GM19468 (cell line): ENCODE measurements around the gene PTH1R.

Experiments used
- ATAC-seq: cut with Tn5 transposase; IDR thresholded peaks from one replicate; pipeline ENCODE4 v1.9.1; 2021; ENCODE audit warnings: mild to moderate bottlenecking, moderate library complexity, moderate number of reproducible peaks; ENCODE audit not compliant: unreplicated experiment; ENCODE audit errors: extremely low read depth

The PTH1R gene

DNA sequence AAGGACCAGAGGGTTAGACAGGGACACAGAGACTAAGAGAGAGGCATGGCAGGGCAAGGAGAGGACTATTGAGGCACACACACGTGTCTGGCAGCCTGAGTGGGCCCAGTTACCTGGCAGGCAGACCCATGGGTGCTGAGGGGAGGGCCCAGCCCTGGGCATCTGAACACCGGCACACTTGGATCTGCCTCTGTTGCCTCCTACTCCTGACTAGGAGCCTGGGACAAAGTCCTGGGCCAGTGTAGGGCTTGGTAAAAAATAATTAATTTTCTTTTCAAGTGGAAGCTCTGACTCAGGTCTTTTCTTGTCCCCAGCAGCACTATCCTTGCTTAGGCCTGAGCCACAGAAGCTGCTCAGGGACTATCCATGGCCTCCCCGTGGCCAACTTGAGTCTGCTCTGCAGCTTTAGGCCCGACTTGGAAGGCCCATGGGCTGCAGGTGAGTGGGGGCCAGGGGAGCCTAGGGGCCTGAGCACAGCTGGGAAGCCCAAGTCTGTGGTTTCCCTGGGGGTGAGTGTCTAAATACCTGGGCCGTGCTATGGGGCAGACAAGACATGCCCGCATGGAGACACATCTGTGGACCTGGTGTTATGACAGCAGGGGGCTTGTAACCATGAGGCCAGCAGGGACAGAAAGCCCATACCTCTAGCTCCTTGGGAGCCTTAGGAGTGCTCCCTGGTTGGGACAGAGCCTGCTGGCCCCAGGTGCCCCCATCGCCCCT, at the start of gene PTH1R:
PTH1R (plus strand) TSS at position 316 of the 720 bp plus-strand sequence. CDS start 5,839 bp downstream, outside the sequence.
- ATAC-seq = no peak

DNA sequence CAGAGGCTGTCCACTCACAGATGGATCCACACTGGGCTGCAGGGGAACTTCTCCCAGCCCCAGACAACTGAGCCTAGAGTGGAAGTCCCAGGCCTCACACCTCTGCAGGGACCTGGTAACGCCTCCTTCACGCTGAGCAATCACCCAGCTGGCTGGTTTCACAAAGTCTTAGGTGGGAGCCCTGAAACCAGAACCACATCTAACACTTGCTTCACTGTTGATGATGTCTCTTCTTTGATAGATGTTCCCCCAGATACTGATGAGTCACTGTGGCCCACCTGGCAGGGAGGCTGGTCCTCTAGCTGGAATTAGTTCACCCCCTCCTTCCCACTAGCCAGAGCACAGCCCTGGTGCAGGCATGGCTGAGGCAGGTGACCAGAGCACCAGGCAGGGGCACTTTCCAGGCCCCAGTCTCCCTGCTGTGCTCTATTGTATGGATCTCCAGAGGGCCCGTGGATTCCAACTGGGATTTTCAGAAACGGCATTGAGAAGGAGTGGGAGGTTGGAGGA, 47.8 kb upstream of the PTH1R start:
- no peak for ATAC-seq

- ATAC-seq = no peak
These were observed 46.7 kb upstream of the PTH1R start for GRCh38 chr3:46830801-46831200.

GRCh38 chr3:46831316-46831715, 46.2 kb upstream of the PTH1R start:
- no peak for ATAC-seq

GRCh38 chr3:46831841-46832240, 45.7 kb upstream of the PTH1R start:
- ATAC-seq = no peak

GRCh38 chr3:46833346-46834300, 43.9 kb upstream of the PTH1R start:
- no peak for ATAC-seq

DNA sequence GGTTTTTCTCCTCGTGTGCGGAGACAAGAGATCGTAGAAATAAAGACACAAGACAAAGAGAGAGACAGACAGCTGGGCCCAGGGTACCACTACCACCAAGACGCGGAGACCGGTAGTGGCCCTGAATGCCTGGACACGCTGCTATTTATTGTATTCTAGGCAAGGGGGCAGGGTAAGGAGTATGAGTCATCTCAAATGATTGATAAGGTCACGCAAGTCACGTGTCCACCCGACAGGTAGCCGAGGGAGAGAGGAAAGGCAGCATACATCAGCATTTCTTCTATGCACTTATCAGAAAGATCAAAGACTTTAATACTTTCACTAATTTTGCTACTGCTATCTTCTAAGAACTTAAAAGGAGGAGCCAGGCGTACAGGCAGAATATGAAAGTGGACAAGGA, 42.5 kb upstream of the PTH1R start:
- no peak for ATAC-seq

DNA sequence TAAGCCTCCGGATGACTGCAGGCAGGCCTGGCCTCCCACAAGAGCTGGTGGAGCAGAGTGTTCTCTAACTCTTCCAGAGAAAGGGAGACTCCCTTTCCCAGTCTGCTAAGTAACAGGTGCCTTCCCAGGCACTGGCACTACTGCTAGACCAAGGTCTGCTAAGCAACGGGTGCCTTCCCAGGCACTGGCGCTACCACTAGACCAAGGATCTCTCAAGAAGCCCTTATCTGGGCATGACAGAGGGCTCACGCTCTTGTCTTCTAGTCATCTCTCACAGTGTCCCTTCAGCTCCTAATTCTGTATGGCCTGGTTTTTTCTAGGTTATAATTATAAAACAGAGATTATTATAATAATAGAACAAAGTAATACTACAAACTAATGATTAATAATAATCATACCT, 42.0 kb upstream of the PTH1R start:
- ATAC-seq = no peak

DNA sequence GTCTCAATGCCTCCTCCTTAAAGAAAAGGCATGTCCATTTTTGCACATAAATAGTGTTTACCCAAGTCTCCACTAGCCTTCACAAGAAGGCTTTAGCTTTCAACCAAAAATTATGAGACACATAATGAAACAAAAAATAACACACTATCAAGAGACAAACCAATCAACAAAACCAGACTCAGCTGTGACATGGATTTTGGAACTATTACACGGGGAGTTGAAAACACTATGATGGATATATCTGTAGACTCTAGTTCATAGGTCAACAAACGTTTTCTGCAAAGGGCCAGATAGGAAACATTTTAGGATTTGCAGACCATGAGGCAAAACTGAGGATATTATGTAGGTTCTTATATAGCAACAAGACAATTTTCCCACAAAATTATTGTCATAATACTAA, 39.2 kb upstream of the PTH1R start:
- ATAC-seq = no peak

DNA sequence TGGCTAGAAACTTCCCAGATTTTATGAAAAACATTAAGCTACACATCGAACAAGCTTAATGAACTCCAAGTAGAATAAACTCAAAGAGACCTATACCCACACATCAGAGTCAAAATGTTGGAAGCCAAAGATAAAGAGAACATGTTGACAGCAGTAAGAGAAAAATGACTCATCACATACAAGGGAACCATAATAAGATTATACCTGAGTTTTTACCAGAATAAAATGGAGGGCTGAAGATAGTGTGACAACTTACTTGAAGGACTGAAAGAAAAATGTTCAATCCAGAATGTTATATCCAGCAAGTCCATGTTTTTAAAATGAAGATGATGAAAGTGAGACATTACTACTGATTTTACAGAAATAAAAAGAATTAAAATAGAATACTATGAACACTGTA, 37.0 kb upstream of the PTH1R start:
- ATAC-seq = no peak

DNA sequence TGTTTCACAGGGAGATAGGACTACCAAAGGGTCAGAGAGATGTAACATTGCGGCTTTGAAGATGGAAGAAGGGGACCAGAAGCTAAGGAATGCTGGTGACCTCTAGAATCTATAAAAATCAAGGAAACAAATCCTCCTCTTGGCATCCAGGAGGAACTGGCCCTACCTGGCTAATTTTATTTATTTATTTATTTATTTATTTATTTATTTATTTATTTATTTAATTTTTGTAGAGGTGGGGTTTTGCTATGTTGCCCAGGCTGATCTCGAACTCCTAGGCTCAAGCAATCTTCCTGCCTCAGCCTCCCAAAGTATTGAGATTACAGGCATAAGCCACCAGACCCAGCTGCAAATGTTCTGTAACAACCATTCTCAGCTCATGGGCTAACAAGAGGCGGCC, 34.0 kb upstream of the PTH1R start:
- ATAC-seq = no peak

DNA sequence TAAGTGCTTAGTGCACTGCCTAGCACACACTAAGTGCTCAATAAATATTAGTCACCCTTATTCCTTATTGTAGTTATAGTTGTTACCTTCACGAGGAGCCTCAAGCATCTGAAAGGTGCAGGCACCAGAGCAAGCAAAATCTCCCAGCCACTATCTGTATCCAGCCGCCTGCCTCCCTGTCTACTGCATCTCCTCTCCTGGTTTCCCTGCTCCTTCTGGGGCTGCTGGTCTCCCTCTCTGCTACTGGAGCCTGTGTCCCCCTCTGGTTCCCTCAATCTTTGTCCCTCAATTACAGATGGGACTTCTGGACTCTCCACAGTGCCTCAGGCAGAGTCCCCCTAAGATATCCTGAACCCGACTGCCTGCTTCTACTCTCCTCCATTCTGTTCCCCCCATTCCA, 33.1 kb upstream of the PTH1R start:
- no peak for ATAC-seq

DNA sequence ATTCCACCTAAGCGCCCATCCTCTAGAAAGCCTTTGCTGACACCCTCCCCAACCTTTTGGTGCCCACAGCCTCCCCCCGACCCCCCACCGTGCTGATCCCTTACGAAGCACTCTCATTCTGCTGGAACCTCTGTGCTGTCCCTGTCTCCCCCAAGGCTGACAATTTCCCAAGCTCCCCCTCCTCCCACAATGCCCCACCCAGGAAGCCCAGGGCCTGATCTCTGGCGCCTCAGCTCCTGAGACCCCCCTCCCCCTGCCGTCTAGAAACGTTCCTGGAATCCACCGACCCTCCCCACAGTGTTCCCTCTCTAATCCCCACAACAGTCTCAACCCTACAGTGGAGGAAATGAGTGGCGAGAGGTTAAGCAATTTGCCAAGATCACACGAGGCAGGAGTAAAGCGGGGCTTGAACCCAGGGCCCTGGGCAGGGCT, 32.6 kb upstream of the PTH1R start:
- ATAC-seq = no peak

GRCh38 chr3:46845397-46845859, 32.1 kb upstream of the PTH1R start:
- ATAC-seq = no peak

- ATAC-seq = no peak
These were observed 31.5 kb upstream of the PTH1R start for GRCh38 chr3:46845860-46846623.

- ATAC-seq = no peak
These were observed 30.6 kb upstream of the PTH1R start for GRCh38 chr3:46846624-46847542.

DNA sequence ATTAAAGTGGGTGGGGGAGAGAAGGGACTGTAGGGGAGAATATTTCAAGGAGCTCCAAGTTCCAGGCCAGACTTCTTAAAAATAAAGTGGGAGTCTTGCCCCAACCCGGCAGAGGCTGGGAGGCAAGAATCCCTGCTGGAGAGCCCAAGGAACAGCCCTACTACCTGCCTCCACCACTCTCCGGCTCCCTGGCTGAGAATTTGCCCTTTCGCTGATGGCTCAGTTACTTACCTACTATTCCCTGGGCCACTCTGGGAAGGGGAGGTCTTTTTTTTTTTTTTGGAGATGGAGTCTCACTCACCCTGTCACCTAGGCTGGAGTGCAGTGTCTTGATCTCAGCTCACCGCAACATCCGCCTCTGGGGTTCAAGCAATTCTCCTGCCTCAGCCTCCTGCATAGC, 29.8 kb upstream of the PTH1R start:
- no peak for ATAC-seq

- no peak for ATAC-seq
These were observed 29.1 kb upstream of the PTH1R start for GRCh38 chr3:46848271-46849044.
